Thoracic aorta (tissue), 2 donors: ENCODE results near the gene PDE1C. TPM values are rescaled to one million over a fixed set of nuclear protein-coding genes. Genes with fewer than 3 reads are reported as not detected.

Source experiments
- ATAC-seq: fragments of 150-250 bp; one replicate; pipeline ENCODE4 v1.8.0; 2017; ENCODE audit warnings: low read depth; ENCODE audit not compliant: insufficient number of reproducible peaks, low FRiP score
- DNase-seq: peaks from one replicate; pipeline ENCODE4 v3.0.0-alpha.2; 2020; ENCODE audit warnings: low spot score
- H3K27ac ChIP-seq, 2 donors: fragments of 200-600 bp; sonication (generic); 1 replicate in 1 of 2; 2 replicates in 1 of 2; pipeline ENCODE4 v1.5.1; 2016; ENCODE audit warnings: mild to moderate bottlenecking in 2 of 2, moderate library complexity in 2 of 2
- H3K27me3 ChIP-seq: fragments of 200-600 bp; sonication (generic); replicated peaks from 2 replicates; pipeline ENCODE4 v1.6.0; 2016; ENCODE audit warnings: mild to moderate bottlenecking; ENCODE audit not compliant: insufficient read depth
- H3K36me3 ChIP-seq: fragments of 200-600 bp; sonication (generic); one replicate; pipeline ENCODE4 v1.5.1; 2016
- H3K4me1 ChIP-seq, 2 donors: fragments of 200-600 bp; sonication (generic); 1 replicate in 1 of 2; 2 replicates in 1 of 2; pipeline versions ENCODE4 v1.5.1 to v1.6.0; 2016; ENCODE audit warnings: low read depth in 2 of 2, mild to moderate bottlenecking in 1 of 2; ENCODE audit not compliant: control insufficient read depth in 1 of 2
- H3K4me3 ChIP-seq: fragments of 200-600 bp; sonication (generic); 2 replicates; pipeline ENCODE4 v1.5.1; 2016; ENCODE audit warnings: mild to moderate bottlenecking
- H3K9me3 ChIP-seq: fragments of 200-600 bp; sonication (generic); 2 replicates; pipeline ENCODE4 v1.5.1; 2016
- CTCF ChIP-seq: fragments of 200-600 bp; sonication (generic); IDR thresholded peaks from one replicate; pipeline ENCODE4 v1.5.1; 2019; ENCODE audit warnings: antibody characterized with exemption
- total RNA-seq, 2 donors: library from RNA; depleted of rRNA; stranded (reverse); fragments of >200 nt; gene quantifications; one replicate each; pipeline versions ENCODE4 v1.1.0 to v1.2.3, GENCODE V29; 2016

PDE1C gene
- total RNA-seq, 2 donors from 2014 or later: 4.6 to 12.1 TPM

- Histone ChIP-seq H3K27ac (no peak overlapping the region), H3K27me3 (no peaks in the 10 kb centered on the region), H3K9me3 (no peaks in the 10 kb centered on the region), H3K4me1 (no peaks in the 10 kb centered on the region), H3K4me3 (no peak overlapping the region), H3K36me3 (no peaks in the 10 kb centered on the region)
- no peak for DNase-seq
- no peak for ATAC-seq
- TF ChIP-seq CTCF: no peak
Measured at GRCh38 chr7:31955641-31956040, 114.6 kb downstream of the PDE1C start.

- DNase-seq: no peak
- Histone ChIP-seq H3K4me1 (no peaks in the 10 kb centered on the region), H3K4me3 (no peak overlapping the region), H3K9me3 (no peaks in the 10 kb centered on the region), H3K27ac (no peak overlapping the region), H3K27me3 (no peaks in the 10 kb centered on the region), H3K36me3 (no peaks in the 10 kb centered on the region)
- TF ChIP-seq CTCF: no peak
- no peak for ATAC-seq
Measured at GRCh38 chr7:31955021-31955420, 115.2 kb downstream of the PDE1C start.

DNA sequence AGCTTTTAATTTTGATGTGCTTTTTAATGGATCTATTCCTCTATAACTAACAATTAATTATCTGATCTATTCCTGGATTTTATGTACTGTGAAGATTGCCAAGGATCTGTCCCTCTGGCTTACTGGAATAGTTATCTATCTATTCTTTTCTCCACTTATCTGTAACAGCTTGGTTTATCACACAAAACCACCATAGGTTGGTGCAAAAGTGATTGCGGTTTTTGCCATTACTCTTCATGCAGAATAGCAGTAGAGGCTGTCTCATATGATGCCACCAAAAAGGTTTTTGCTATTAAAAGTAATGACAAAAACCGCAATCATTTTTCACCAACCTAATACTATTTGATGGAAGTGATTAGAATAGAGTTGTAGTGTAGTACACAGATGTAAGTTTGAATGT is 115.7 kb downstream of the PDE1C start:
- ATAC-seq (no peak), DNase-seq (no peak)
- no peak for TF ChIP-seq CTCF
- H3K9me3 ChIP-seq: no peaks in the 10 kb centered on the region
- H3K27me3 ChIP-seq: no peaks in the 10 kb centered on the region
- no peak overlapping the region for H3K4me3 ChIP-seq
- H3K36me3 ChIP-seq: no peaks in the 10 kb centered on the region
- no peaks in the 10 kb centered on the region for H3K4me1 ChIP-seq
- H3K27ac ChIP-seq: no peak overlapping the region

- peaks cover 0 to 5% of the 10 kb centered on the region in 2 donors for H3K4me1 ChIP-seq
- H3K9me3 ChIP-seq: no peaks in the 10 kb centered on the region
- no peak for DNase-seq
- no peaks in the 10 kb centered on the region for H3K27me3 ChIP-seq
- no peaks in the 10 kb centered on the region for H3K36me3 ChIP-seq
- ATAC-seq: no peak
- TF ChIP-seq CTCF: no peak
- no peak overlapping the region for H3K27ac ChIP-seq
- no peak overlapping the region for H3K4me3 ChIP-seq
Measured at GRCh38 chr7:31953432-31953831, 116.8 kb downstream of the PDE1C start.

DNA sequence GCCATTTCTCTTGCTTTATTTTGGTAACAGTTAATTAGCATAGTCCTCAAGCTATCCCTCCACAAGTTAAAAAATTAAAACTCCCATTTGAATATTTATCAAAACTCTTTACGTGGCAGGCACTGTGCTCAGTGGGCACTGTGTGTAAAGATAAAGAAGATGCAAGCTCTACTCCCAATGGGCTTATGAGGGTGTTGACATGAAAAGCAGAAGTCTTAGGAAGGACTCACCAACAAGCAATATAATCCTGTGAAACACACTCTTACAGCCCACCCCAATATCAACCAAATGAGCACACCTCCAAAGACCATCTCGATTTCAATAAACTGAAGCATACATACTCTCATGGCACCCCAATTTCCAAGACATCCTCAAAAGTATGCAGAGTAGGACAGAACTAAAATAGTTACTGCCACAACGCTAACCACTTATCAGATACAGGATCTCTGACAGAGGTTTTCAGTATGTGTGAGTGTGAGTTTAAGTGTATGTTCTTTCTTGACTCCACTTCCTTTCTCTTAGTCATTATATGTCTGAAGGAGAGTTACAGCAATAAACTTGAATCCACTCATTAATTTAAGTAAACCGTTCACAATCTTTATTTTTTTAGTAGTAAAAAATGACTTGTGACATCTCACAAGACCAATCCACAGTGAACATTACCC is 120.0 kb downstream of the PDE1C start:
- no peaks in the 10 kb centered on the region for H3K27me3 ChIP-seq
- H3K27ac ChIP-seq: no peak overlapping the region
- no peak for TF ChIP-seq CTCF
- no peaks in the 10 kb centered on the region for H3K36me3 ChIP-seq
- no peak for ATAC-seq
- DNase-seq: no peak
- H3K4me3 ChIP-seq: no peak overlapping the region
- no peaks in the 10 kb centered on the region for H3K9me3 ChIP-seq
- H3K4me1 ChIP-seq: peaks cover 0 to 6% of the 10 kb centered on the region in 2 donors
